Sigmoid colon (tissue), 4 donors: ENCODE results near the gene PLEKHN1.

Experiments used
- CTCF ChIP-seq, 4 experiments: fragments of 450-650 bp in 3 of 4; fragments of 200-600 bp in 1 of 4; IDR thresholded peaks; one replicate each; pipeline ENCODE4 v1.5.1; 2016 to 2019; ENCODE audit warnings: antibody characterized with exemption in 4 of 4, mild to moderate bottlenecking in 3 of 4, moderate library complexity in 2 of 4
- EP300 ChIP-seq, 4 donors: sonication (generic); formaldehyde crosslinking; IDR thresholded peaks; one replicate each; pipeline ENCODE4 v1.6.1; 2017; ENCODE audit warnings: antibody characterized with exemption in 4 of 4
- POLR2A ChIP-seq, 2 donors: fragments of 450-650 bp; IDR thresholded peaks; one replicate each; pipeline ENCODE4 v1.6.1; 2016; ENCODE audit warnings: antibody characterized with exemption in 2 of 2, mild to moderate bottlenecking in 2 of 2, moderate library complexity in 2 of 2
- POLR2AphosphoS5 ChIP-seq, 4 donors: sonication (generic); formaldehyde crosslinking; IDR thresholded peaks; one replicate each; pipeline ENCODE4 v1.6.1; 2017; ENCODE audit warnings: antibody characterized with exemption in 4 of 4

- TF ChIP-seq CTCF (IDR thresholded peaks at IDR 0.05) (no peak), POLR2A (IDR thresholded peaks at IDR 0.05) (no peak), POLR2AphosphoS5 (IDR thresholded peaks at IDR 0.05) (no peak), EP300 (IDR thresholded peaks at IDR 0.05) (no peak)
Observed at GRCh38 chr1:980602-981395, 14.5 kb downstream of the PLEKHN1 start.
